Fibroblast of lung (primary cell): ENCODE data around the gene AHCYL2. TPM values are rescaled to one million over a fixed set of nuclear protein-coding genes. Genes with fewer than 3 reads are reported as not detected.

Source experiments
- DNase-seq, 2 donors: peaks; one replicate each; pipeline versions ENCODE4 v3.0.0 to v3.0.0-alpha.2; 2010; ENCODE audit warnings: low read depth in 2 of 2
- H2AFZ ChIP-seq: 2 replicates; pipeline ENCODE4 v1.5.1; 2012; ENCODE audit warnings: low read length, control low read depth, inconsistent platforms
- H3K27ac ChIP-seq: 2 replicates; pipeline ENCODE4 v1.5.1; 2011; ENCODE audit warnings: low read length, control low read depth; ENCODE audit not compliant: insufficient read depth
- H3K27me3 ChIP-seq: 2 replicates; pipeline ENCODE4 v1.5.1; 2011; ENCODE audit warnings: mild to moderate bottlenecking, low read length; ENCODE audit not compliant: control insufficient read depth, insufficient read depth
- H3K36me3 ChIP-seq: 2 replicates; pipeline ENCODE4 v1.5.1; 2011; ENCODE audit warnings: low read length; ENCODE audit not compliant: control insufficient read depth, insufficient read depth
- H3K4me1 ChIP-seq: 2 replicates; pipeline ENCODE4 v1.5.1; 2011; ENCODE audit warnings: low read length; ENCODE audit not compliant: control insufficient read depth, insufficient read depth; ENCODE audit errors: extremely low read depth
- H3K4me2 ChIP-seq: 2 replicates; pipeline ENCODE4 v1.5.1; 2011; ENCODE audit warnings: low read length, control low read depth; ENCODE audit not compliant: insufficient read depth; ENCODE audit errors: extremely low read depth
- H3K4me3 ChIP-seq, 4 experiments: fragments of 200-600 bp in 1 of 4; sonication (generic) in 1 of 4; replicated peaks in 1 of 4; 2 replicates each; pipeline ENCODE4 v1.5.1; 2011 to 2016; ENCODE audit warnings: low read length in 4 of 4, low read depth in 3 of 4, mild to moderate bottlenecking in 3 of 4, control low read depth in 2 of 4, inconsistent platforms in 1 of 4, mixed read lengths in 1 of 4; ENCODE audit not compliant: insufficient read depth in 1 of 4; ENCODE audit errors: control extremely low read depth in 1 of 4
- H3K79me2 ChIP-seq: 2 replicates; pipeline ENCODE4 v1.5.1; 2012; ENCODE audit warnings: mild to moderate bottlenecking, low read length, inconsistent platforms; ENCODE audit not compliant: control insufficient read depth, insufficient read depth
- H3K9ac ChIP-seq: 2 replicates; pipeline ENCODE4 v1.5.1; 2011; ENCODE audit warnings: mild to moderate bottlenecking, low read length, control low read depth; ENCODE audit not compliant: insufficient read depth
- H3K9me3 ChIP-seq: 2 replicates; pipeline ENCODE4 v1.5.1; 2012; ENCODE audit warnings: low read depth, low read length; ENCODE audit not compliant: control insufficient read depth, insufficient read depth
- H4K20me1 ChIP-seq: 2 replicates; pipeline ENCODE4 v1.5.1; 2011; ENCODE audit warnings: low read length; ENCODE audit not compliant: control insufficient read depth, insufficient read depth; ENCODE audit errors: extremely low read depth
- CTCF ChIP-seq, 2 donors: IDR thresholded peaks in 1 of 2; conservative IDR thresholded peaks in 1 of 2; 1 replicate in 1 of 2; 2 replicates in 1 of 2; pipeline ENCODE4 v1.5.1; 2011 to 2012; ENCODE audit warnings: low read length in 2 of 2, control low read depth in 1 of 2, inconsistent platforms in 1 of 2, low read depth in 1 of 2, mild to moderate bottlenecking in 1 of 2
- EZH2 ChIP-seq: IDR thresholded peaks from 2 replicates; pipeline ENCODE4 v1.5.1; 2012; ENCODE audit warnings: low read length, control low read depth, mild to moderate bottlenecking; ENCODE audit errors: missing control alignments
- polyA plus RNA-seq, 2 donors: library from polyadenylated mRNA; depleted of rRNA in 1 of 2; stranded (reverse) in 1 of 2; unstranded in 1 of 2; fragments of >200 nt; gene quantifications; 2 replicates each; pipeline ENCODE4 v1.2.1, GENCODE V29; 2011 to 2012; ENCODE audit warnings: missing spikeins in 1 of 2
- total RNA-seq: library from RNA; depleted of rRNA; stranded (reverse); fragments of >200 nt; gene quantifications from 2 replicates; pipeline ENCODE4 v1.2.1, GENCODE V29; 2014

Gene AHCYL2
- total and polyA plus RNA-seq, 2 donors (not counting 1 experiment from before 2014, with no cell fraction given), result 8.7 to 11.9 TPM

- H3K27ac ChIP-seq, result no peak overlapping the region
- no peaks in the 10 kb centered on the region for H3K9me3 ChIP-seq
- H3K4me2 ChIP-seq, result no peak overlapping the region
- H3K79me2 ChIP-seq, result no peaks in the 10 kb centered on the region
- TF ChIP-seq EZH2, result no peak
- TF ChIP-seq CTCF (conservative IDR thresholded peaks at IDR 0.05 in 1 of 2, IDR thresholded peaks at IDR 0.05 in 1 of 2; ENCODE audit: low read depth in 1 of 2, low read length in 2 of 2), result no peak
- peaks cover 2% of the 10 kb centered on the region for H3K36me3 ChIP-seq
- no peak overlapping the region for H2AFZ ChIP-seq
- H3K9ac ChIP-seq, result no peak overlapping the region
- H3K4me3 ChIP-seq, result no peak overlapping the region
- no peaks in the 10 kb centered on the region for H4K20me1 ChIP-seq
- no peaks in the 10 kb centered on the region for H3K4me1 ChIP-seq
- no peak for DNase-seq
- H3K27me3 ChIP-seq, result no peaks in the 10 kb centered on the region
These were observed 240.2 kb downstream of the AHCYL2 start for GRCh38 chr7:129465080-129465479.

- no peak overlapping the region for H3K27ac ChIP-seq
- no peaks in the 10 kb centered on the region for H4K20me1 ChIP-seq
- TF ChIP-seq CTCF (conservative IDR thresholded peaks at IDR 0.05 in 1 of 2, IDR thresholded peaks at IDR 0.05 in 1 of 2; ENCODE audit: low read depth in 1 of 2, low read length in 2 of 2), result no peak
- H3K36me3 ChIP-seq, result peaks cover 1% of the 10 kb centered on the region
- no peaks in the 10 kb centered on the region for H3K79me2 ChIP-seq
- no peaks in the 10 kb centered on the region for H3K27me3 ChIP-seq
- H3K4me2 ChIP-seq, result no peak overlapping the region
- no peak overlapping the region for H3K9ac ChIP-seq
- no peak for DNase-seq
- H2AFZ ChIP-seq, result no peak overlapping the region
- H3K9me3 ChIP-seq, result no peaks in the 10 kb centered on the region
- no peaks in the 10 kb centered on the region for H3K4me1 ChIP-seq
- H3K4me3 ChIP-seq, result no peak overlapping the region
These were observed 242.0 kb downstream of the AHCYL2 start for GRCh38 chr7:129466796-129467195.

- H3K4me2 ChIP-seq, result no peak overlapping the region
- H3K9ac ChIP-seq, result no peak overlapping the region
- TF ChIP-seq CTCF (conservative IDR thresholded peaks at IDR 0.05 in 1 of 2, IDR thresholded peaks at IDR 0.05 in 1 of 2; ENCODE audit: low read depth in 1 of 2, low read length in 2 of 2) (no peak), EZH2 (no peak)
- H3K36me3 ChIP-seq, result no peaks in the 10 kb centered on the region
- no peak overlapping the region for H3K4me3 ChIP-seq
- no peaks in the 10 kb centered on the region for H3K79me2 ChIP-seq
- peak in 1 of 2 donors; percentile 72 for DNase-seq
- no peak overlapping the region for H3K27ac ChIP-seq
- H3K9me3 ChIP-seq, result no peaks in the 10 kb centered on the region
- H3K27me3 ChIP-seq, result no peaks in the 10 kb centered on the region
- no peak overlapping the region for H2AFZ ChIP-seq
- no peaks in the 10 kb centered on the region for H3K4me1 ChIP-seq
- H4K20me1 ChIP-seq, result no peaks in the 10 kb centered on the region
These were observed 243.3 kb downstream of the AHCYL2 start for GRCh38 chr7:129468087-129468486.
